Peyer's patch (tissue), 4 donors: ENCODE data around the gene ZNF750.
"Not testable (repeated sequence)": the region's sequence is repeated elsewhere in the genome, so short reads cannot be mapped to it uniquely, and the experiment has no call there.

Source experiments
- POLR2A ChIP-seq, 2 donors: fragments of 450-650 bp; IDR thresholded peaks; one replicate each; pipeline ENCODE4 v1.5.1; 2017; ENCODE audit warnings: antibody characterized with exemption in 2 of 2, mild to moderate bottlenecking in 2 of 2, moderate library complexity in 2 of 2
- TF ChIP-seq, protein P1 (sequence below), 6 experiments: fragments of 450-650 bp in 4 of 6; fragments of 200-600 bp in 2 of 6; sonication (generic) in 1 of 6; IDR thresholded peaks; one replicate each; pipeline ENCODE4 v1.5.1; 2017 to 2019; ENCODE audit warnings: antibody characterized with exemption in 6 of 6, mild to moderate bottlenecking in 3 of 6, moderate library complexity in 1 of 6

- TF ChIP-seq, protein P1, sequence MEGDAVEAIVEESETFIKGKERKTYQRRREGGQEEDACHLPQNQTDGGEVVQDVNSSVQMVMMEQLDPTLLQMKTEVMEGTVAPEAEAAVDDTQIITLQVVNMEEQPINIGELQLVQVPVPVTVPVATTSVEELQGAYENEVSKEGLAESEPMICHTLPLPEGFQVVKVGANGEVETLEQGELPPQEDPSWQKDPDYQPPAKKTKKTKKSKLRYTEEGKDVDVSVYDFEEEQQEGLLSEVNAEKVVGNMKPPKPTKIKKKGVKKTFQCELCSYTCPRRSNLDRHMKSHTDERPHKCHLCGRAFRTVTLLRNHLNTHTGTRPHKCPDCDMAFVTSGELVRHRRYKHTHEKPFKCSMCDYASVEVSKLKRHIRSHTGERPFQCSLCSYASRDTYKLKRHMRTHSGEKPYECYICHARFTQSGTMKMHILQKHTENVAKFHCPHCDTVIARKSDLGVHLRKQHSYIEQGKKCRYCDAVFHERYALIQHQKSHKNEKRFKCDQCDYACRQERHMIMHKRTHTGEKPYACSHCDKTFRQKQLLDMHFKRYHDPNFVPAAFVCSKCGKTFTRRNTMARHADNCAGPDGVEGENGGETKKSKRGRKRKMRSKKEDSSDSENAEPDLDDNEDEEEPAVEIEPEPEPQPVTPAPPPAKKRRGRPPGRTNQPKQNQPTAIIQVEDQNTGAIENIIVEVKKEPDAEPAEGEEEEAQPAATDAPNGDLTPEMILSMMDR (IDR thresholded peaks at IDR 0.05): not testable (repeated sequence)
- not testable (repeated sequence) for TF ChIP-seq POLR2A (IDR thresholded peaks at IDR 0.05)
Measured at GRCh38 chr17:82785581-82785980, 54.2 kb downstream of the ZNF750 start.
